Measurements from ENCODE around the gene CAPN12. TPM values are rescaled to one million over a fixed set of nuclear protein-coding genes. Genes with fewer than 3 reads are reported as not detected.
"Not testable (repeated sequence)": the region's sequence is repeated elsewhere in the genome, so short reads cannot be mapped to it uniquely, and the experiment has no call there.

Gene CAPN12, protein sequence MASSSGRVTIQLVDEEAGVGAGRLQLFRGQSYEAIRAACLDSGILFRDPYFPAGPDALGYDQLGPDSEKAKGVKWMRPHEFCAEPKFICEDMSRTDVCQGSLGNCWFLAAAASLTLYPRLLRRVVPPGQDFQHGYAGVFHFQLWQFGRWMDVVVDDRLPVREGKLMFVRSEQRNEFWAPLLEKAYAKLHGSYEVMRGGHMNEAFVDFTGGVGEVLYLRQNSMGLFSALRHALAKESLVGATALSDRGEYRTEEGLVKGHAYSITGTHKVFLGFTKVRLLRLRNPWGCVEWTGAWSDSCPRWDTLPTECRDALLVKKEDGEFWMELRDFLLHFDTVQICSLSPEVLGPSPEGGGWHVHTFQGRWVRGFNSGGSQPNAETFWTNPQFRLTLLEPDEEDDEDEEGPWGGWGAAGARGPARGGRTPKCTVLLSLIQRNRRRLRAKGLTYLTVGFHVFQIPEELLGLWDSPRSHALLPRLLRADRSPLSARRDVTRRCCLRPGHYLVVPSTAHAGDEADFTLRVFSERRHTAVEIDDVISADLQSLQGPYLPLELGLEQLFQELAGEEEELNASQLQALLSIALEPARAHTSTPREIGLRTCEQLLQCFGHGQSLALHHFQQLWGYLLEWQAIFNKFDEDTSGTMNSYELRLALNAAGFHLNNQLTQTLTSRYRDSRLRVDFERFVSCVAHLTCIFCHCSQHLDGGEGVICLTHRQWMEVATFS
- total RNA-seq (1 to 10 TPM; 1.9 to 2.8 TPM), polyA plus RNA-seq (1 to 10 TPM; 1.0 to 4.5 TPM)
- long read RNA-seq, donor 1, transcript CAPN12-211 (1 exons, 2,552 nt) = major isoform, 5 of 17 reads
- long read RNA-seq, donor 1, partial matches to known transcripts = 0 of 17 reads
- long read RNA-seq, donor 1, other reads (novel, unspliced or antisense) = 12 of 17 reads
- long read RNA-seq, donor 2, partial matches to known transcripts = 0 of 5 reads
- long read RNA-seq, donor 2, other reads (novel, unspliced or antisense) = 2 of 5 reads

DNA sequence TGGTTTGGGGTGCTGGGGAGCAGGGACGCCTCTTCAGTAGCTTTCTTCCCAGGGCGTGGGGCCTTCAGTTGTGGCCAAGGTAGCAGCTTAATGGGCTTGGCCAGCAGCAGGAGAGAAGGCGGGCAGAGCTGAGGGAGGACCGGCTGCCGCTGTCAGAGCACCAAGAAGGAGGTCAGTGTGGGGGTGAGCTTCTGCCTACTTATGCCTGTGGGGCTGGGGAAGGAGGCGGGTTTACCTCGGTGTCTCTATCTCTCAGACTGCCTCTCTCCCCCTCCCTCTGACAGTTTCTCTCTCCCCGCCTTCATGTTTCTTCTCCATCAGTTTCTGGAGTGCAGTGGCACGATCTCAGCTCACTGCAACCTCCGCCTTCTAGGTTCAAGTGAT is at the start of gene CAPN12:
Gene CAPN12, minus strand, starts transcription at position 177 of the 384 bp plus-strand sequence. CDS start 309 bp downstream, outside the sequence.
- no peak for ATAC-seq (ENCODE audit: low FRiP score)

GRCh38 chr19:38793671-38794070 is 49.4 kb upstream of the CAPN12 start:
- no peak for ATAC-seq (ENCODE audit: low FRiP score)
- Histone ChIP-seq H3K27ac (ENCODE audit: low read depth in 1 of 2, low read length in 2 of 2) (no peak overlapping the region), H3K4me1 (ENCODE audit: control insufficient read depth in 1 of 2, insufficient read depth in 2 of 2, low read length in 2 of 2) (no peaks in the 10 kb centered on the region), H3K4me3 (ENCODE audit: low read length in 2 of 2) (no peak overlapping the region), H3K27me3 (ENCODE audit: control insufficient read depth in 1 of 2, insufficient read depth in 2 of 2, low read length in 1 of 2) (no peaks in the 10 kb centered on the region), H3K9me3 (ENCODE audit: control insufficient read depth, low read length) (no peaks in the 10 kb centered on the region), H3K36me3 (ENCODE audit: control insufficient read depth in 1 of 2, insufficient read depth in 2 of 2, low read length in 1 of 2) (no peaks in the 10 kb centered on the region)
- intact Hi-C loops (cut with DNase I) = loop anchor here in 1 of 2 donors (2.0 kb wide), 1 partner anchor 19 kb away; no protein-coding TSS in a partner anchor
- 92 to 94% methylated on average over 5 of the region's 5 CpGs for WGBS, 2 donors
- DNase-seq = peak in 1 of 2 donors; percentile 42

More for the DNA sequence above, at the start of gene CAPN12:
- Histone ChIP-seq H3K4me3 (ENCODE audit: low read length in 2 of 2) (no peak within 1 kb of the TSS), H3K36me3 (ENCODE audit: control insufficient read depth in 1 of 2, insufficient read depth in 2 of 2, low read length in 1 of 2) (no peaks in the 10 kb centered on the region), H3K27ac (ENCODE audit: low read depth in 1 of 2, low read length in 2 of 2) (no peak within 1 kb of the TSS), H3K9me3 (ENCODE audit: control insufficient read depth, low read length) (no peaks in the 10 kb centered on the region), H3K4me1 (ENCODE audit: control insufficient read depth in 1 of 2, insufficient read depth in 2 of 2, low read length in 2 of 2) (no peaks in the 10 kb centered on the region), H3K27me3 (ENCODE audit: control insufficient read depth in 1 of 2, insufficient read depth in 2 of 2, low read length in 1 of 2) (no peaks in the 10 kb centered on the region)
- intact Hi-C loops (cut with DNase I) = no loop called here
- DNase-seq = no peak
- WGBS, 2 donors = 86 to 90% methylated on average over 8 to 10 of the region's 10 CpGs

- Histone ChIP-seq H3K4me3 (ENCODE audit: low read length in 2 of 2) (no peak overlapping the region), H3K4me1 (ENCODE audit: control insufficient read depth in 1 of 2, insufficient read depth in 2 of 2, low read length in 2 of 2) (no peaks in the 10 kb centered on the region), H3K27me3 (ENCODE audit: control insufficient read depth in 1 of 2, insufficient read depth in 2 of 2, low read length in 1 of 2) (no peaks in the 10 kb centered on the region), H3K36me3 (ENCODE audit: control insufficient read depth in 1 of 2, insufficient read depth in 2 of 2, low read length in 1 of 2) (no peaks in the 10 kb centered on the region), H3K27ac (ENCODE audit: low read depth in 1 of 2, low read length in 2 of 2) (no peak overlapping the region), H3K9me3 (ENCODE audit: control insufficient read depth, low read length) (no peaks in the 10 kb centered on the region)
- DNase-seq (no peak), ATAC-seq (ENCODE audit: low FRiP score) (no peak)
- 69 to 80% methylated on average over 8 of the region's 8 CpGs for WGBS, 2 donors
- intact Hi-C loops (cut with DNase I) = loop anchor here in 1 of 2 donors (2.0 kb wide), 1 partner anchor 18 kb away; no protein-coding TSS in a partner anchor
Observed at GRCh38 chr19:38793177-38793576, 48.9 kb upstream of the CAPN12 start.

DNA sequence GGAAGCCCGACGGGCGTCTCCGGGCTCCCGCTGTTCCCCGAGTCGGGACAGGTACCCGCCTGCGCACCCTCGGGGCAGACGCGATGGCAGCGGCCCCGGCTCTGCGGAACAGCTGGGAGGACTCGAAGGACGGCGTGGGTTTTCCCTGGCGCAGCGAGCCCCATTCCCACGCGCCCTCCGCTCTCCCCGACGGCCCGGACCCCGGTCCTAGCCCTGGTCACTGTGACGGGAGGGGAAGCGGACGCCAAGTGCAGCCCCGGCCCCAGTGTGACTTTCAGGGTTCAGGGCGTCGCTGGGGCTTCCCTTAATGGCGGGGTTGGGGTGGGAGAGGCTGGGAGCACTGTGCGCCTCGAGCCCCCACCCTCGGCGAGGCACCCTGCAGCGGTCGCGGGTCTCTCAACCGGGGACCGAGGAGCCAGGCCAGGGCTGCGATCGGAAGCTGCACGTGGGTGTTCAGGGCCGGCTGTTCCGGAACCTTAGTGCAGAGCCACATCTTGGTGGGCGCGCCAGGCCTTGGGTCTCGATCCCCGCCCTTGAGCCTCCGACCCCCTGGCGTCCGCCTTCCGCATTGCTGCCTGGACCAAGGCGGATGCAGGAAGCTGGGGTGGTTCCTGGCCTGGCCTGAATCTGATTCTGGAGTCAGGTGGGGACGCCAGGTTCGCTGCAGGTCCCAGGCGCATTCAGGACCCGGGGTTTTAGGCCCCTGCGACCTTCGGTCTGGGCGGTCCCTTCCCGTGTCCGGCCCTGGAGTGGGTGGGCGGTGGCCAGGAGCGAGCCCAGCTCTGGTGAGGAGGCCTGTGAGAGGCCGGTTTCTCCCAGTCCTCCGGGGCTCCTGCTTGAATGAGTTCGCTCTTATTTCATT is 48.2 kb upstream of the CAPN12 start:
- Histone ChIP-seq H3K27ac (ENCODE audit: low read depth in 1 of 2, low read length in 2 of 2) (no peak overlapping the region), H3K9me3 (ENCODE audit: control insufficient read depth, low read length) (no peaks in the 10 kb centered on the region), H3K4me3 (ENCODE audit: low read length in 2 of 2) (no peak overlapping the region), H3K27me3 (ENCODE audit: control insufficient read depth in 1 of 2, insufficient read depth in 2 of 2, low read length in 1 of 2) (no peaks in the 10 kb centered on the region), H3K36me3 (ENCODE audit: control insufficient read depth in 1 of 2, insufficient read depth in 2 of 2, low read length in 1 of 2) (no peaks in the 10 kb centered on the region), H3K4me1 (ENCODE audit: control insufficient read depth in 1 of 2, insufficient read depth in 2 of 2, low read length in 2 of 2) (no peaks in the 10 kb centered on the region)
- ATAC-seq (ENCODE audit: low FRiP score) (peak; percentile 42), DNase-seq (peak; percentile 54 to 81)
- WGBS, 2 donors = 13 to 15% methylated on average over 54 to 65 of the region's 71 CpGs
- intact Hi-C loops (cut with DNase I) = loop anchor here in 1 of 2 donors (2.0 kb wide), 1 partner anchor 18 kb away; no protein-coding TSS in a partner anchor

- WGBS, 2 donors = no CpG with 5 or more reads among the region's 40 CpGs
- H3K36me3 ChIP-seq (ENCODE audit: control insufficient read depth in 1 of 2, insufficient read depth in 2 of 2, low read length in 1 of 2); H3K27ac ChIP-seq (ENCODE audit: low read depth in 1 of 2, low read length in 2 of 2); H3K4me1 ChIP-seq (ENCODE audit: control insufficient read depth in 1 of 2, insufficient read depth in 2 of 2, low read length in 2 of 2); H3K9me3 ChIP-seq (ENCODE audit: control insufficient read depth, low read length); DNase-seq; H3K27me3 ChIP-seq (ENCODE audit: control insufficient read depth in 1 of 2, insufficient read depth in 2 of 2, low read length in 1 of 2); H3K4me3 ChIP-seq (ENCODE audit: low read length in 2 of 2): not testable (repeated sequence)
- intact Hi-C loops (cut with DNase I) = loop anchor here in 1 of 2 donors (2.0 kb wide), 1 partner anchor 17 kb away; no protein-coding TSS in a partner anchor
- peak; percentile 91 for ATAC-seq (ENCODE audit: low FRiP score)
Observed at GRCh38 chr19:38791451-38792064, 47.3 kb upstream of the CAPN12 start.

GRCh38 chr19:38790507-38791403 is 46.5 kb upstream of the CAPN12 start:
- H3K27ac ChIP-seq (ENCODE audit: low read depth in 1 of 2, low read length in 2 of 2); H3K27me3 ChIP-seq (ENCODE audit: control insufficient read depth in 1 of 2, insufficient read depth in 2 of 2, low read length in 1 of 2); H3K4me3 ChIP-seq (ENCODE audit: low read length in 2 of 2); H3K4me1 ChIP-seq (ENCODE audit: control insufficient read depth in 1 of 2, insufficient read depth in 2 of 2, low read length in 2 of 2); H3K9me3 ChIP-seq (ENCODE audit: control insufficient read depth, low read length); H3K36me3 ChIP-seq (ENCODE audit: control insufficient read depth in 1 of 2, insufficient read depth in 2 of 2, low read length in 1 of 2); ATAC-seq (ENCODE audit: low FRiP score); intact Hi-C loops (cut with DNase I): not testable (repeated sequence)
- 41 to 65% methylated on average over 9 to 19 of the region's 49 CpGs for WGBS, 2 donors
- peak in 1 of 2 donors; percentile 54 for DNase-seq

DNA sequence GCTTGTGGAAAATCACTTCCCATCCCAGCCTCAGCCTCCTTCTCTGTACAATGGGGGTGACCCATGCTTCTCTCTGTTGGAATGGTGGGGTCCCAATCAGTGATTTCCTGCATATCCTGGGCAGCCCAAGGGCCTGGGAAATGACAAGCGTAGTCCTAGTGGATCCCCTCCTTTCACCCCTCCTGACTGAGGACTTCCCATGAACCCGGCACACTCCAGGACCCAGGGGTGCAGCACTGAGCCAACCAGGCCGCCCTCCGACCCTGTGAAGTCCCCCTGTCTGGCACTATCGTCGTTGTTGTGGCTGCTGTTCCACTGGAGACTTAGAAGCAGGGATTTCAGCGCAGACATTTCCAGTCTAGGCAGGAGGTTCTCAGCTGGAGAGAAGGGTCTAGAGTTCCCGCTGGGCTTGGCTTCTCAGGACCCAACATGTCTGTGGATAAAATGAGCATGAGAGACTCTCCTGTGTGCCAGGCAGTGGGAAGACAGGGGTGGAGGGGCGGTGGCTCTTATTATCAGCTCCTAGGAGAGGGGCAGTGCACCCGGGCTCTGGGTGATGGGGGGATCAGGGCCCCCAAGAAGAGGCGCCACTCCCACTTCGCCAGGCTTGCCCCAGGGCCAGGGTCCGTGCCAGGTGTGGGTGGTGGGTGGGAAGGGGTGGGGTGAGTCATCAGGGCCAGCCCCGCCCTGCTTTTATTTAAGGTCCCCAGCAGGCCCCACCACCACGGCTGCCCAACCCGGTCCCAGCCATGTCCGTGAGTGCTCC is 44.4 kb upstream of the CAPN12 start, which contains the start of gene LGALS7B:
Gene LGALS7B, plus strand, starts transcription at position 723 of the 766 bp plus-strand sequence. Its CDS starts 27 bp downstream, at position 750.
- H3K36me3 ChIP-seq (ENCODE audit: control insufficient read depth in 1 of 2, insufficient read depth in 2 of 2, low read length in 1 of 2) = no peaks in the 10 kb centered on the region
- H3K27me3 ChIP-seq (ENCODE audit: control insufficient read depth in 1 of 2, insufficient read depth in 2 of 2, low read length in 1 of 2) = no peaks in the 10 kb centered on the region
- H3K9me3 ChIP-seq (ENCODE audit: control insufficient read depth, low read length) = no peaks in the 10 kb centered on the region
- intact Hi-C loops (cut with DNase I) = no loop called here
- H3K4me1 ChIP-seq (ENCODE audit: control insufficient read depth in 1 of 2, insufficient read depth in 2 of 2, low read length in 2 of 2) = no peaks in the 10 kb centered on the region
- peak in 1 of 2 donors; percentile 45 for DNase-seq
- no peak for ATAC-seq (ENCODE audit: low FRiP score)
- H3K4me3 ChIP-seq (ENCODE audit: low read length in 2 of 2) = no peak within 1 kb of the TSS
- 76 to 77% methylated on average over 10 to 13 of the region's 17 CpGs for WGBS, 2 donors
- H3K27ac ChIP-seq (ENCODE audit: low read depth in 1 of 2, low read length in 2 of 2) = no peak within 1 kb of the TSS

All from aorta (tissue), 5 donors.